A549 (cell line): ENCODE results near the gene TNNI3K. TPM values are rescaled to one million over a fixed set of nuclear protein-coding genes. Genes with fewer than 3 reads are reported as not detected.

Experiments used
- ATAC-seq, 2 experiments: fragments of 200-7000 bp in 1 of 2; fragments of >200 bp in 1 of 2; cut with Nextera tagmentation in 1 of 2; cut with Tn5 transposase in 1 of 2; 3 replicates each; pipeline versions ENCODE4 v1.8.0 to v1.9.1; 2018 to 2020; ENCODE audit warnings: mild to moderate bottlenecking in 1 of 2, moderate library complexity in 1 of 2
- CTCF ChIA-PET: fragments of 300-600 bp; sonication (Branson Sonifier 250); formaldehyde crosslinking; extraction: SDS; loops from one replicate; lab custom pipeline; 2021; ENCODE audit warnings: antibody characterized with exemption, inconsistent platforms; lab: Yijun Ruan, JAX
- POLR2A ChIA-PET: fragments of 350-600 bp; formaldehyde crosslinking; extraction: SDS; loops from one replicate; lab custom pipeline; 2021; ENCODE audit warnings: antibody characterized with exemption, inconsistent platforms; lab: Yijun Ruan, JAX
- DNase-seq, 2 experiments: peaks; one replicate each; pipeline versions ENCODE4 v3.0.0 to v3.0.0-alpha.2; 2011 to 2016; ENCODE audit warnings: low read depth in 1 of 2, low spot score in 1 of 2
- FAIRE-seq: peaks from 2 replicates; lab custom pipeline; 2011; peaks lifted over from hg19 to GRCh38; lab: Jason Lieb, UNC
- H3K27ac ChIP-seq, 2 experiments: fragments of >200 bp; sonication (Bioruptor Twin); formaldehyde crosslinking; 3 replicates each; pipeline ENCODE4 v1.5.1; 2016 to 2017
- H3K4me1 ChIP-seq: fragments of >200 bp; sonication (Bioruptor Twin); formaldehyde crosslinking; 3 replicates; pipeline ENCODE4 v1.6.1; 2016
- H3K4me2 ChIP-seq: fragments of >200 bp; sonication (Bioruptor Twin); formaldehyde crosslinking; 3 replicates; pipeline ENCODE4 v1.6.1; 2016
- H3K4me3 ChIP-seq: fragments of >200 bp; sonication (Bioruptor Twin); formaldehyde crosslinking; 3 replicates; pipeline ENCODE4 v1.5.1; 2016
- H3K9me3 ChIP-seq: fragments of >200 bp; sonication (Bioruptor Twin); formaldehyde crosslinking; 3 replicates; pipeline ENCODE4 v1.6.1; 2016
- CBX2 ChIP-seq: fragments of 200-600 bp; sonication (generic); IDR thresholded peaks from 2 replicates; pipeline ENCODE4 v1.6.1; 2016; ENCODE audit warnings: low read depth, mild to moderate bottlenecking, borderline replicate concordance
- E2F6 ChIP-seq: IDR thresholded peaks from 2 replicates; pipeline ENCODE4 v1.6.1; 2012; ENCODE audit warnings: low read depth, borderline replicate concordance
- EHF ChIP-seq: fragments of 250-450 bp; sonication (Bioruptor Pico); IDR thresholded peaks from 2 replicates; pipeline ENCODE4 v1.5.0; 2020; ENCODE audit warnings: mild to moderate bottlenecking
- EHMT2 ChIP-seq: fragments of 200-600 bp; sonication (generic); IDR thresholded peaks from 2 replicates; pipeline ENCODE4 v1.6.1; 2016; ENCODE audit warnings: antibody characterized with exemption, low read depth, mild to moderate bottlenecking, moderate library complexity
- ESRRA ChIP-seq: fragments of 150-350 bp; IDR thresholded peaks from 2 replicates; pipeline ENCODE4 v1.6.1; 2014; ENCODE audit warnings: mild to moderate bottlenecking, low read length, borderline replicate concordance
- FOSL2 ChIP-seq, 2 experiments: fragments of 450-650 bp in 1 of 2; fragments of >200 bp in 1 of 2; sonication (Bioruptor Twin) in 1 of 2; formaldehyde crosslinking; IDR thresholded peaks; 2 replicates each; pipeline versions ENCODE4 v1.5.0 to v1.6.1; 2016 to 2020; ENCODE audit warnings: mild to moderate bottlenecking in 1 of 2, moderate library complexity in 1 of 2
- GATA3 ChIP-seq: IDR thresholded peaks from 2 replicates; pipeline ENCODE4 v1.6.1; 2012; ENCODE audit warnings: borderline replicate concordance
- HDAC2 ChIP-seq: fragments of 200-600 bp; sonication (generic); IDR thresholded peaks from 2 replicates; pipeline ENCODE4 v1.6.1; 2016
- MAX ChIP-seq: IDR thresholded peaks from 2 replicates; pipeline ENCODE4 v1.6.1; 2012
- NFE2L2 ChIP-seq: fragments of 150-350 bp; conservative IDR thresholded peaks from 2 replicates; pipeline ENCODE4 v1.6.1; 2014; ENCODE audit warnings: low read length
- PBX3 ChIP-seq: IDR thresholded peaks from 2 replicates; pipeline ENCODE4 v1.6.1; 2012
- PHF8 ChIP-seq: fragments of 200-600 bp; sonication (generic); IDR thresholded peaks from 2 replicates; pipeline ENCODE4 v1.6.1; 2016; ENCODE audit warnings: low read depth, mild to moderate bottlenecking, antibody characterized with exemption, moderate library complexity, borderline replicate concordance
- RARB ChIP-seq: fragments of 250-450 bp; sonication (Bioruptor Pico); IDR thresholded peaks from 2 replicates; pipeline ENCODE4 v1.8.0; 2021; ENCODE audit warnings: mild to moderate bottlenecking, moderate library complexity
- RCOR1 ChIP-seq: fragments of 150-350 bp; IDR thresholded peaks from 2 replicates; pipeline ENCODE4 v1.6.1; 2014; ENCODE audit warnings: antibody characterized with exemption, low read length, low read depth
- RFX5 ChIP-seq: fragments of 450-650 bp; IDR thresholded peaks from 2 replicates; pipeline ENCODE4 v1.7.1; 2014; ENCODE audit warnings: antibody characterized with exemption, mild to moderate bottlenecking, moderate library complexity
- RNF2 ChIP-seq: fragments of 200-600 bp; sonication (generic); IDR thresholded peaks from 2 replicates; pipeline ENCODE4 v1.6.1; 2016; ENCODE audit warnings: low read depth, mild to moderate bottlenecking, antibody characterized with exemption, moderate library complexity, borderline replicate concordance
- TP53 ChIP-seq: fragments of 250-450 bp; sonication (Bioruptor Pico); IDR thresholded peaks from 2 replicates; pipeline ENCODE4 v1.5.0; 2021; ENCODE audit warnings: mild to moderate bottlenecking, moderate library complexity
- ZFP36 ChIP-seq: fragments of 450-650 bp; IDR thresholded peaks from 2 replicates; pipeline ENCODE4 v1.6.1; 2014; ENCODE audit warnings: borderline replicate concordance; ENCODE audit not compliant: partially characterized antibody
- ZSCAN20 ChIP-seq: fragments of 250-450 bp; sonication (Bioruptor Pico); IDR thresholded peaks from 2 replicates; pipeline ENCODE4 v1.8.0; 2022; ENCODE audit warnings: mild to moderate bottlenecking, moderate library complexity
- WGBS: methylation state at CpG from one replicate; pipeline ENCODE4 v1.1.6; 2017; ENCODE audit errors: missing lambda C conversion rate; 5-methylcytosine and 5-hydroxymethylcytosine counted together
- polyA plus RNA-seq, 4 experiments: library from polyadenylated mRNA; depleted of rRNA in 3 of 4; stranded (reverse); fragments of >200 nt; fragmentation: RNase III in 1 of 4; extraction: RNeasy Plus Mini Kit Qiagen cat#74134 plus additional on column Dnase treatment in 1 of 4; gene quantifications; 2 replicates in 3 of 4; 3 replicates in 1 of 4; pipeline ENCODE4 v1.2.3, GENCODE V29; 2011 to 2017
- TF ChIP-seq, protein P1 (sequence below): fragments of 450-650 bp; IDR thresholded peaks from 2 replicates; pipeline ENCODE4 v1.6.1; 2014; ENCODE audit warnings: antibody characterized with exemption
- TF ChIP-seq, protein P2 (sequence below): fragments of 150-350 bp; IDR thresholded peaks from 2 replicates; pipeline ENCODE4 v1.6.1; 2014; ENCODE audit warnings: low read depth, mild to moderate bottlenecking, low read length

Gene TNNI3K
- polyA plus RNA-seq, 2 of the 4 experiments (the other 2 are of a cell fraction): 0.67 TPM; not detected in 1

- POLR2A ChIA-PET: no interaction called here
- no peak for FAIRE-seq
- CTCF ChIA-PET: no interaction called here
These were observed 2.6 kb downstream of the TNNI3K start for GRCh38 chr1:74237787-74238186.

DNA sequence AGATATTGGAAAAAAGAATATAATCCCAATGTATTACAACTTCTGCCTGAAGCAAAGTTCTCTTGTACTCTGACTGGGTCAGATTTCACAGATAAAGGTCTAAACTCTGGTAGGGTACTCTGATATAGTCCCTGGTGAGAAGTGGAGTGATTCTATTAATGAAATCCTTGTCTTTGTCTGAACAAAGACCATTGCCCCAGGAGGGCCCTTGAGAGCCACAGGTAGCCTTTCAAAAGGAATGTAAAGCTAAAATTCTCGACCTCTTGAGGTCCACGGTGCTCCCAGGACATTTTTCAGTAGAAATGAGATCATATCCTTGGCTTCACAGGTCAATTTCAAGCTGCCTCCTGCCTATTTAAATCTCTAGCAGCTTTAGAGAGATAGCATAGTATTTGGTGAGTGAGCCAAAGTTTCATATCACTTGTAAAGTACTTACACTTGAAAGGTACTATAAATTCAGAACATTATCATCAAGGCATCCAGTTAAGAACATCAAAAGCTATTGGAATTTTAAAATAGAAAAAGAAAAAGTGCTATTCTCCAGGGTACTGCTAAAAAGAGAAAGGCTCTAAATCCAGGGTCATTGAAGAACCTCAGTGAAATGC is 10.1 kb downstream of the TNNI3K start:
- CTCF ChIA-PET: no interaction called here
- FAIRE-seq (no peak), ATAC-seq (no peak), DNase-seq (no peak)
- WGBS: 4% methylated on average over 2 of the region's 2 CpGs
- H3K4me2 ChIP-seq: no peak overlapping the region
- no peak overlapping the region for H3K27ac ChIP-seq
- no peaks in the 10 kb centered on the region for H3K9me3 ChIP-seq
- TF ChIP-seq RCOR1 (no peak), PHF8 (no peak), CBX2 (no peak), GATA3 (no peak), ZFP36 (no peak), RFX5 (no peak), EHMT2 (no peak), EHF (CRISPR knock-in tag) (no peak)
- POLR2A ChIA-PET: no interaction called here
- H3K4me3 ChIP-seq: no peak overlapping the region
- H3K4me1 ChIP-seq: no peaks in the 10 kb centered on the region

More at GRCh38 chr1:74237787-74238186, 2.6 kb downstream of the TNNI3K start:
- DNase-seq (no peak), ATAC-seq (no peak)
- H3K4me3 ChIP-seq: no peak overlapping the region
- 57% methylated on average over 4 of the region's 4 CpGs for WGBS
- TF ChIP-seq E2F6 (no peak), CBX2 (no peak), MAX (no peak), HDAC2 (no peak), ZSCAN20 (CRISPR knock-in tag) (no peak), NFE2L2 (no peak), FOSL2 (IDR thresholded peaks at IDR 0.05) (no peak), FOSL2 (CRISPR knock-in tag; IDR thresholded peaks at IDR 0.05) (no peak), RARB (CRISPR knock-in tag) (no peak), RNF2 (no peak), ESRRA (no peak), PBX3 (no peak), TP53 (CRISPR knock-in tag) (no peak)
- TF ChIP-seq, protein P1, sequence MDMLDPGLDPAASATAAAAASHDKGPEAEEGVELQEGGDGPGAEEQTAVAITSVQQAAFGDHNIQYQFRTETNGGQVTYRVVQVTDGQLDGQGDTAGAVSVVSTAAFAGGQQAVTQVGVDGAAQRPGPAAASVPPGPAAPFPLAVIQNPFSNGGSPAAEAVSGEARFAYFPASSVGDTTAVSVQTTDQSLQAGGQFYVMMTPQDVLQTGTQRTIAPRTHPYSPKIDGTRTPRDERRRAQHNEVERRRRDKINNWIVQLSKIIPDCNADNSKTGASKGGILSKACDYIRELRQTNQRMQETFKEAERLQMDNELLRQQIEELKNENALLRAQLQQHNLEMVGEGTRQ: no peak
- TF ChIP-seq, protein P2, sequence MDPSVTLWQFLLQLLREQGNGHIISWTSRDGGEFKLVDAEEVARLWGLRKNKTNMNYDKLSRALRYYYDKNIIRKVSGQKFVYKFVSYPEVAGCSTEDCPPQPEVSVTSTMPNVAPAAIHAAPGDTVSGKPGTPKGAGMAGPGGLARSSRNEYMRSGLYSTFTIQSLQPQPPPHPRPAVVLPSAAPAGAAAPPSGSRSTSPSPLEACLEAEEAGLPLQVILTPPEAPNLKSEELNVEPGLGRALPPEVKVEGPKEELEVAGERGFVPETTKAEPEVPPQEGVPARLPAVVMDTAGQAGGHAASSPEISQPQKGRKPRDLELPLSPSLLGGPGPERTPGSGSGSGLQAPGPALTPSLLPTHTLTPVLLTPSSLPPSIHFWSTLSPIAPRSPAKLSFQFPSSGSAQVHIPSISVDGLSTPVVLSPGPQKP: no peak
- no peak overlapping the region for H3K27ac ChIP-seq
- no peaks in the 10 kb centered on the region for H3K9me3 ChIP-seq
- H3K4me2 ChIP-seq: no peak overlapping the region
- H3K4me1 ChIP-seq: no peaks in the 10 kb centered on the region
